CD4-positive, CD25-positive, alpha-beta regulatory T cell (primary cell): Measurements from ENCODE around the gene CMIP. TPM values are rescaled to one million over a fixed set of nuclear protein-coding genes. Genes with fewer than 3 reads are reported as not detected.

Experiments used
- ATAC-seq, 2 donors: fragments of 150-1000 bp; cut with Tn5 transposase; one replicate each; pipeline ENCODE4 v1.10.0; 2021; ENCODE audit warnings: low read depth in 2 of 2, moderate number of reproducible peaks in 2 of 2, moderate library complexity in 1 of 2
- DNase-seq, 3 donors: peaks; one replicate each; pipeline versions ENCODE4 v3.0.0 to v3.0.0-alpha.2; 2012 to 2022; ENCODE audit warnings: mixed read lengths in 1 of 3
- H3K27ac ChIP-seq: one replicate; pipeline ENCODE4 v1.7.0; 2013; ENCODE audit warnings: mild to moderate bottlenecking, low read length; ENCODE audit not compliant: insufficient read depth, poor library complexity, severe bottlenecking
- H3K27me3 ChIP-seq: one replicate; pipeline ENCODE4 v1.7.0; 2013; ENCODE audit warnings: low read length; ENCODE audit not compliant: control insufficient read depth, insufficient read depth
- H3K36me3 ChIP-seq: one replicate; pipeline ENCODE4 v1.7.0; 2013; ENCODE audit warnings: mild to moderate bottlenecking, low read length, moderate library complexity; ENCODE audit not compliant: control insufficient read depth, insufficient read depth
- H3K4me1 ChIP-seq: 2 replicates; pipeline ENCODE4 v1.7.0; 2013; ENCODE audit warnings: mild to moderate bottlenecking, low read length; ENCODE audit not compliant: insufficient read depth, control insufficient read depth, poor library complexity, severe bottlenecking
- H3K4me3 ChIP-seq: one replicate; pipeline ENCODE4 v1.7.0; 2013; ENCODE audit warnings: low read depth, mild to moderate bottlenecking, low read length, moderate library complexity
- H3K9me3 ChIP-seq, 2 experiments: 1 replicate in 1 of 2; 2 replicates in 1 of 2; pipeline ENCODE4 v1.7.0; 2013; ENCODE audit warnings: low read length in 2 of 2, mild to moderate bottlenecking in 1 of 2, moderate library complexity in 1 of 2; ENCODE audit not compliant: control insufficient read depth in 2 of 2
- H3K27ac Mint-ChIP-seq, 3 donors: one replicate each; pipeline ENCODE4 v1.8.0; 2020 to 2022; ENCODE audit warnings: mild to moderate bottlenecking in 3 of 3, mixed read lengths in 3 of 3, moderate library complexity in 2 of 3
- H3K27me3 Mint-ChIP-seq: one replicate; pipeline ENCODE4 v1.8.0; 2022; ENCODE audit warnings: mild to moderate bottlenecking, mixed read lengths
- H3K36me3 Mint-ChIP-seq: one replicate; pipeline ENCODE4 v1.8.0; 2020; ENCODE audit warnings: mixed read lengths
- H3K4me1 Mint-ChIP-seq, 4 donors: one replicate each; pipeline ENCODE4 v1.8.0; 2020 to 2022; ENCODE audit warnings: mixed read lengths in 4 of 4, mild to moderate bottlenecking in 1 of 4
- H3K4me3 Mint-ChIP-seq, 4 donors: one replicate each; pipeline ENCODE4 v1.8.0; 2020 to 2022; ENCODE audit warnings: mild to moderate bottlenecking in 4 of 4, mixed read lengths in 4 of 4, moderate library complexity in 3 of 4
- H3K9me3 Mint-ChIP-seq, 7 donors: one replicate each; pipeline ENCODE4 v1.8.0; 2020 to 2022; ENCODE audit warnings: mixed read lengths in 7 of 7, mild to moderate bottlenecking in 3 of 7, moderate library complexity in 2 of 7
- polyA plus RNA-seq, 4 donors: library from polyadenylated mRNA; unstranded; fragments of 300-500 nt; fragmentation: Illumina TruSeq; gene quantifications; one replicate each; pipeline ENCODE4 v1.2.3, GENCODE V29; 2021
- total RNA-seq: library from RNA; stranded (reverse); gene quantifications from one replicate; pipeline ENCODE4 v1.2.3, GENCODE V29; 2022

CMIP gene
- total and polyA plus RNA-seq, 5 donors from 2014 or later, result 0.21 to 49.7 (median 0.94) TPM

- Mint-ChIP-seq H3K4me1 (peaks cover 0 to 57% (median 42%) of the 10 kb centered on the region in 4 donors), H3K27me3 (peaks cover 6% of the 10 kb centered on the region), H3K9me3 (peaks cover 0 to 6% (median 0%) of the 10 kb centered on the region in 7 donors), H3K27ac (peak overlapping the region; percentile 95 to 97 (median 97)), H3K36me3 (peaks cover 2% of the 10 kb centered on the region), H3K4me3 (peak overlapping the region; percentile 87 to 98 (median 94))
- ATAC-seq (peak; percentile 10 to 22), DNase-seq (peak; percentile 24 to 51 (median 29))
- Histone ChIP-seq H3K27ac (peak overlapping the region; percentile 66), H3K27me3 (no peaks in the 10 kb centered on the region), H3K4me1 (peaks cover 49% of the 10 kb centered on the region), H3K9me3 (no peaks in the 10 kb centered on the region), H3K4me3 (peak overlapping the region; percentile 87), H3K36me3 (no peaks in the 10 kb centered on the region)
Observed at GRCh38 chr16:81445143-81445961, 744 bp downstream of the CMIP start.

DNA sequence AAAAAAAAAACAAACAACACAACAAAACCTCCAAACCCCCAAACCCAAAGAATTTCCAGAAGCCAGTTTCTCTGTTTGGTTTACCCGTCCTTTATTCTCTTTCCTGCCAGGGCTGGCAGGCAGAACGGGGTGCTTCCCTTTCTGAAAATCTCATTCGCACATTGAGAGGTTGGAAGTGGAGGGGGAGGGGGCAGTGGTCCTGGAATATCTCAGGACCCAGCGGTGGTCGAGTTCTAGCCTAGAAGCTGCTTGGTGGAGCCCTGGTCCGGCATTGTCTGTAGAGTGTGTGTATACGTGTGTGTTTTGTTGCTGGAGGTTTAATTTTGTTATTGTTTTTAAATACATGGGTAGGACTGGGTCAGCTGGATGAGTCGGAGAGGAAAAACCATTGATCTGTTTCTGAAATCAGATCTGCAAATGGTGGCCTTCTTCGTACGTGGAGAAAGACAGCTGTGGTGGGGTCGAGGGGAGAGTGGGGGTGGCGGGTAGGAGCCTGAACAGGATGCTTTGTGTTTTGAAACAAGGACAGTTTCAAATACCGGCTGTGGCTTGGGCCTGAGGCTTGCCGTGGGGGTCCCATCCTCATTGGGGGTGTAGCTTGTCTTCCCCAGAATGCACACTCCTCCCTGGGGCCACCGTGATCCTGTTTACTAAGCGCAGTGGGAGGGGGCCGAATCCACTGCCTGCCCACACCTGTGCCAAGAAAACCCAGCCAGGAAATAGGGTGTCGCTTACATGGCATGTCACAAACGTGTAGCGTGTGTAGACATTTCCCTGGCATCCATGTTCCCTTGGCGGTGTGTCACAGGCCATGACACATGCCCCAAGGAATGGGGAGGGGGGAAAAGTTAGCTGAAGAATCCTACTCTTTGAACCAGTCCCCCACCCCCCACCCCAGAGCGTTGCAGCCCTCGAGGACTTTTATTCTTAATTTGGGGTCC lies 1.6 kb downstream of the CMIP start:
- Mint-ChIP-seq H3K4me1 (peaks cover 0 to 66% (median 49%) of the 10 kb centered on the region in 4 donors), H3K36me3 (peaks cover 4% of the 10 kb centered on the region), H3K4me3 (peak overlapping the region; percentile 87 to 98 (median 94)), H3K9me3 (peaks cover 0 to 6% (median 0%) of the 10 kb centered on the region in 7 donors), H3K27me3 (peaks cover 1% of the 10 kb centered on the region), H3K27ac (peak overlapping the region; percentile 95 to 97 (median 97))
- ATAC-seq (no peak), DNase-seq (peak in 2 of 3 donors; percentile 36 to 59)
- H3K4me1 ChIP-seq, result peaks cover 49% of the 10 kb centered on the region
- no peaks in the 10 kb centered on the region for H3K27me3 ChIP-seq
- H3K4me3 ChIP-seq, result peak overlapping the region; percentile 87
- no peaks in the 10 kb centered on the region for H3K36me3 ChIP-seq
- H3K9me3 ChIP-seq, result no peaks in the 10 kb centered on the region
- H3K27ac ChIP-seq, result peak overlapping the region; percentile 66

DNA sequence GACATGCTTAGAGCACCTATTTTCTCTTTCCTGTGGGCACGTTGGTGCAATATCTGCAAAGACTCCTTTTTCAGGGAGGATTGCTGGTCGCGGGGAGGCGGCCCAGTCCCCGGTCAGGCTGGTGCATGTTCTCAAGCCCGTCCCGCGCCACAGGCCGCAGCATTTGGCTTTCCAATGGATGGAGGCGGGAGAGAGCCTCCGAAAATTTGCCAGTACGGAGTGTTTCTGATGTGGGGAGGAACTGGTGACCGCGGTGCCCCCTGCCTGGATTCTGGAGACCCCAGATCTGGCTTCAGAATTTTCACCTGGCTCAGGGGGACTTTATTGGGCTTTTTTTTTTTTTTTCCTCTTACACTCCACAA lies 2.3 kb downstream of the CMIP start:
- H3K36me3 ChIP-seq, result no peaks in the 10 kb centered on the region
- no peaks in the 10 kb centered on the region for H3K27me3 ChIP-seq
- H3K9me3 ChIP-seq, result no peaks in the 10 kb centered on the region
- Mint-ChIP-seq H3K9me3 (peaks cover 0 to 6% (median 0%) of the 10 kb centered on the region in 7 donors), H3K4me1 (peaks cover under 1 to 73% (median 55%) of the 10 kb centered on the region in 4 donors), H3K27me3 (no peaks in the 10 kb centered on the region), H3K4me3 (peak overlapping the region; percentile 87 to 98 (median 94)), H3K27ac (peak overlapping the region; percentile 91 to 97 (median 95)), H3K36me3 (peaks cover 4% of the 10 kb centered on the region)
- no peak for ATAC-seq
- DNase-seq, result no peak
- peaks cover 55% of the 10 kb centered on the region for H3K4me1 ChIP-seq
- peak overlapping the region; percentile 87 for H3K4me3 ChIP-seq
- peak overlapping the region; percentile 66 for H3K27ac ChIP-seq

DNA sequence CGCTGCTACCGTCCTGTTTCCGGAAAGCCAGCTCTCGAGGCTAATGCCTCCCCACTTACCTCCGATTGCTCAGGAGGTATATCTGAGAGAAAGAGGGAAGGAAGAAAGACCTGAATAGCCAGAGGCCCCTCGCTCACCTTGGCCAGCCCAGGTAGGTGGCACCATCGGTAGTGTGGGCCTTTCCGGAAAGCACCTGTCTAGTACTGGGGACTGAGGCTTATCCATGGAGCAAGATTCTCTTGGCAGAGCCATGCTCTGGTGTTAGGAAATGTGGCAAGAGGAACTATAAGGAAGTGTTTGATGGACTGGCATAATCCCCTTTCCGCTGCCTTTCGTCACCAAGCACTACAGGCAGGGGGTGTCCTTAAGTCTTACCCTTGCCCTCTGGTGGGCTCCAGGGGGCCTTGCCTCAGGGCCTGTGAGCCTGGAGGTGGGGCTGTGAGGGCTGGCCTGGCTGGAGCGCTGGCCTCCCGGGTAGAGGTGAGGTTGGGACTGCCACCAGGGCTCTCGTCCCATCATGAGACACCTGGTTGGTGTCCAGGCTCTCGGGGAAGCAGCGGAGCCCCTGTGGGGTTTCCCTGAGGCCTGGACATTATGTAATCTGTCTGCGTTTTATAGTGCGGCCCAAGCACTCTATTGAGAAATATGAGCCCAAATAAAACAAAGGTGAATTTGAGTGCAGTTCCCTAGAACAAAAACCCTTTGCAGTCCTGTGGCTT lies 2.9 kb downstream of the CMIP start:
- Mint-ChIP-seq H3K4me3 (peak overlapping the region; percentile 87 to 98 (median 94)), H3K9me3 (peaks cover 0 to 6% (median 0%) of the 10 kb centered on the region in 7 donors), H3K4me1 (peaks cover 7 to 79% (median 60%) of the 10 kb centered on the region in 4 donors), H3K27ac (peak overlapping the region; percentile 83 to 95 (median 91)), H3K27me3 (peaks cover under 1% of the 10 kb centered on the region), H3K36me3 (peaks cover 4% of the 10 kb centered on the region)
- no peak for DNase-seq
- no peak overlapping the region for H3K4me3 ChIP-seq
- no peaks in the 10 kb centered on the region for H3K27me3 ChIP-seq
- H3K4me1 ChIP-seq, result peaks cover 62% of the 10 kb centered on the region
- no peaks in the 10 kb centered on the region for H3K36me3 ChIP-seq
- no peaks in the 10 kb centered on the region for H3K9me3 ChIP-seq
- ATAC-seq, result no peak
- H3K27ac ChIP-seq, result no peak overlapping the region

DNA sequence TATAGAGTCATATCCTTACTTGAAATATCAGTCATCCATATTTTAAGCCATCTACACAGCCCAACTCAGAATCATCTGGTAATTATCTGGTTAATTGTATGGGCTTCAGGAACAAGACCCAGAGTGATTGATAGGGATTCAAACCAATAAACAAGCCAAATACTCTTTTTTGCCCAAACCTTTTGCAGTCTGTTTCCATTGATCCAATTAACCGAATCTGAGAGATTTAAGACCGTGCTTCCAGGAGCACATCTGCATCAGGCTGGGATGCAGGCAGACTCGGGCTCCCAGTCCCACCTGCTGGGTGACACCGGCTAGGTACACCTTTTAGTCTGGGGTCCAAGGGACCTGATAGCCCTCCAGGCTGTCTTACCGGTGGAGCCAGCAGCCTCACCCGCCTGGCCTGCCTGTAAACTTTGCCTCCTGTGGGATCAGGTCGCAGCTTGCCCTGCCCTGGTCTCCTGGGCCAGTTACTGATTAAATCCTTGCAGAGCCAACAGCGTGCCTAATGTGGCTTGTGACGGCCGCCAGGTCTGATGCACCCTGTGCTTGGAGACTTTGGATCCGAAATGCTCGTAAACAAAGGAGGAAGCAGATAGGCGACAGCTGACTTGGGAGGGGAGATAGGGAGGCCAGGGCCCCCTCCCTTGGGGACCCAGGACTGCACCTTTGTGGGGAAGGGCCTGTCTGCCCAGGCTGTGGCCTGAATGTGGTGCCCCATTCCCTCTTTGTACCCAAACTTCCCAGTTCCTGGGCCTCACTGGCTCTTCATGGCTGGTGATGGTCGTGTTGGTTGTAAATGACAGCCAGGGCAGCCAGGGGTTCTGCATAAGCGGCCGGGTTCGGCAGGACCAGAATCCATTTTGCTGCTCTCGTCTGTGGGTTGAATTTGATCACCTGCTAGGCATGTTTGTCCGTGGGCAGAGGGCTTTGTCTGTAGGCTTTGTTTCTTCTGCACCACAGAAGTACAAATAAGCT lies 3.8 kb downstream of the CMIP start:
- Histone ChIP-seq H3K4me3 (no peak overlapping the region), H3K4me1 (peaks cover 58% of the 10 kb centered on the region), H3K27ac (no peak overlapping the region), H3K36me3 (no peaks in the 10 kb centered on the region), H3K9me3 (no peaks in the 10 kb centered on the region), H3K27me3 (no peaks in the 10 kb centered on the region)
- H3K27ac Mint-ChIP-seq, result peak overlapping the region; percentile 77 to 85 (median 83)
- ATAC-seq (no peak), DNase-seq (no peak)
- peaks cover 4% of the 10 kb centered on the region for H3K27me3 Mint-ChIP-seq
- peaks cover 0 to 4% (median 0%) of the 10 kb centered on the region in 7 donors for H3K9me3 Mint-ChIP-seq
- H3K36me3 Mint-ChIP-seq, result peaks cover 4% of the 10 kb centered on the region
- peaks cover 11 to 81% (median 59%) of the 10 kb centered on the region in 4 donors for H3K4me1 Mint-ChIP-seq
- H3K4me3 Mint-ChIP-seq, result peak overlapping the region; percentile 34 to 93 (median 48)

GRCh38 chr16:81449241-81449640 lies 4.6 kb downstream of the CMIP start:
- Histone ChIP-seq H3K4me1 (peaks cover 52% of the 10 kb centered on the region), H3K27ac (no peak overlapping the region), H3K36me3 (no peaks in the 10 kb centered on the region), H3K9me3 (no peaks in the 10 kb centered on the region), H3K4me3 (peak overlapping the region; percentile 44), H3K27me3 (no peaks in the 10 kb centered on the region)
- Mint-ChIP-seq H3K4me3 (peak overlapping the region in 2 of 4 donors; percentile 34 to 82), H3K36me3 (peaks cover 4% of the 10 kb centered on the region), H3K4me1 (peaks cover 11 to 83% (median 60%) of the 10 kb centered on the region in 4 donors), H3K9me3 (no peaks in the 10 kb centered on the region), H3K27ac (peak overlapping the region; percentile 70 to 85 (median 78)), H3K27me3 (peaks cover 4% of the 10 kb centered on the region)
- ATAC-seq, result no peak
- DNase-seq, result no peak
